Mesothelial cell of epicardium (in vitro differentiated cells): ENCODE measurements around the gene TUBGCP2. TPM values are rescaled to one million over a fixed set of nuclear protein-coding genes. Genes with fewer than 3 reads are reported as not detected.

ENCODE experiments used
- DNase-seq, 2 experiments: peaks; one replicate each; pipeline ENCODE4 v3.0.0; 2021; ENCODE audit warnings: low spot score in 2 of 2; ENCODE audit not compliant: unreplicated experiment in 2 of 2
- H3K27ac Mint-ChIP-seq: 2 replicates; pipeline ENCODE4 v1.8.0; 2021; ENCODE audit warnings: mixed read lengths
- H3K27me3 Mint-ChIP-seq: 2 replicates; pipeline ENCODE4 v1.8.0; 2021; ENCODE audit warnings: low read depth, mixed read lengths
- H3K36me3 Mint-ChIP-seq: 2 replicates; pipeline ENCODE4 v1.8.0; 2021; ENCODE audit warnings: mixed read lengths
- H3K4me1 Mint-ChIP-seq: 2 replicates; pipeline ENCODE4 v1.8.0; 2021; ENCODE audit warnings: mixed read lengths
- H3K4me3 Mint-ChIP-seq: 2 replicates; pipeline ENCODE4 v1.8.0; 2021; ENCODE audit warnings: mild to moderate bottlenecking, moderate library complexity, mixed read lengths
- H3K9me3 Mint-ChIP-seq: 2 replicates; pipeline ENCODE4 v1.8.0; 2021; ENCODE audit warnings: mixed read lengths
- CTCF ChIP-seq: fragments of 200-600 bp; sonication (generic); IDR thresholded peaks from one replicate; pipeline ENCODE4 v1.5.0; 2021; ENCODE audit warnings: antibody characterized with exemption; ENCODE audit not compliant: unreplicated experiment
- total RNA-seq: library from RNA; stranded (reverse); gene quantifications from 3 replicates; pipeline ENCODE4 v1.2.1, GENCODE V29; 2021

The TUBGCP2 gene
- total RNA-seq, 1 donor from 2014 or later = 69.6 TPM

GRCh38 chr10:133294189-133294588, 14.5 kb downstream of the TUBGCP2 start:
- Mint-ChIP-seq H3K27me3 (no peaks in the 10 kb centered on the region), H3K36me3 (peaks cover 45% of the 10 kb centered on the region), H3K27ac (no peak overlapping the region), H3K4me1 (no peaks in the 10 kb centered on the region), H3K9me3 (no peaks in the 10 kb centered on the region), H3K4me3 (no peak overlapping the region)
- no peak for TF ChIP-seq CTCF
- no peak for DNase-seq

GRCh38 chr10:133293810-133294119, 14.9 kb downstream of the TUBGCP2 start:
- no peak overlapping the region for H3K4me3 Mint-ChIP-seq

GRCh38 chr10:133292919-133293809, 15.5 kb downstream of the TUBGCP2 start:
- Mint-ChIP-seq H3K4me3 (no peak overlapping the region), H3K9me3 (no peaks in the 10 kb centered on the region), H3K36me3 (peaks cover 43% of the 10 kb centered on the region), H3K27ac (no peak overlapping the region), H3K27me3 (no peaks in the 10 kb centered on the region), H3K4me1 (no peaks in the 10 kb centered on the region)
- no peak for TF ChIP-seq CTCF
- no peak for DNase-seq

More at GRCh38 chr10:133293810-133294119, 14.9 kb downstream of the TUBGCP2 start:
- Mint-ChIP-seq H3K9me3 (no peaks in the 10 kb centered on the region), H3K27me3 (no peaks in the 10 kb centered on the region), H3K27ac (no peak overlapping the region), H3K36me3 (peaks cover 46% of the 10 kb centered on the region), H3K4me1 (no peaks in the 10 kb centered on the region)
- DNase-seq = no peak
- TF ChIP-seq CTCF = no peak

- H3K4me3 Mint-ChIP-seq = no peak overlapping the region
- H3K9me3 Mint-ChIP-seq = no peaks in the 10 kb centered on the region
- H3K4me1 Mint-ChIP-seq = no peaks in the 10 kb centered on the region
- no peak for DNase-seq
- no peak for TF ChIP-seq CTCF
- H3K27me3 Mint-ChIP-seq = no peaks in the 10 kb centered on the region
- peaks cover 51% of the 10 kb centered on the region for H3K36me3 Mint-ChIP-seq
- H3K27ac Mint-ChIP-seq = no peak overlapping the region
Observed at GRCh38 chr10:133289761-133290160, 18.9 kb downstream of the TUBGCP2 start.

GRCh38 chr10:133287832-133288500, 20.7 kb downstream of the TUBGCP2 start:
- Mint-ChIP-seq H3K4me1 (no peaks in the 10 kb centered on the region), H3K4me3 (no peak overlapping the region), H3K27me3 (no peaks in the 10 kb centered on the region), H3K27ac (no peak overlapping the region), H3K9me3 (no peaks in the 10 kb centered on the region), H3K36me3 (peaks cover 45% of the 10 kb centered on the region)
- TF ChIP-seq CTCF = no peak
- DNase-seq = no peak
